ENCODE results near the gene HES6.

Gene HES6

DNA sequence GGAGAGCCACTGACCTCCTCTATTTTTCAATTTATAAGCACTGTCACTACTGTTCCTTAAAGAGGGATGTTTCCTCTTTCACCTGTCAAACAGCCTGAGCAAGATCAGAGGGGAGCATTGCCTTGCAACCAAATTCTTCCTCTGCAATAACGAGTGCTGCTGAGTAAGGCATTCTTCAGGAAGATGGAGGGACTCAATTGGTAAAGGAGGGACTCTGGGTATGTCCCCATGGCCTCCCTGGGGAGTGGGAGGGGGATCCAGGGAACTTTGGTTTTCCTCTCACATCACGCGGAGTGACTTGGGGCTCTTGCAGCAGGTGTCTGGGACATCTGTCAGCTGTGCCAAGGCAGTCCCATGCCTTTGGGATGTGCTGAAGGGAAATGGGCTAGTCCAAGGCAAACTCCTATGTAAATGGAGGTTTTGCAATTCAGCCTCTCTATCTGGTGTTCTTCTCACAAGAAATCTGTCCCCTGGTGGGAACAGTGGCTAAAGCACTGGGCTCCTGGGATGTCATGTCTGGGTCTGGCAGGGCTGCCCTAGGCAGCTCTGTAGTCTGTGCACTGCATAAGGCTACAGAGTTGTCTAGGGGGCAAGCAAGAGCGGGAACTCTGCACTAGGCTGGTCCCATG, 14.4 kb upstream of the HES6 start:
- no peak for DNase-seq (ENCODE audit: low read depth in 2 of 2)

DNA sequence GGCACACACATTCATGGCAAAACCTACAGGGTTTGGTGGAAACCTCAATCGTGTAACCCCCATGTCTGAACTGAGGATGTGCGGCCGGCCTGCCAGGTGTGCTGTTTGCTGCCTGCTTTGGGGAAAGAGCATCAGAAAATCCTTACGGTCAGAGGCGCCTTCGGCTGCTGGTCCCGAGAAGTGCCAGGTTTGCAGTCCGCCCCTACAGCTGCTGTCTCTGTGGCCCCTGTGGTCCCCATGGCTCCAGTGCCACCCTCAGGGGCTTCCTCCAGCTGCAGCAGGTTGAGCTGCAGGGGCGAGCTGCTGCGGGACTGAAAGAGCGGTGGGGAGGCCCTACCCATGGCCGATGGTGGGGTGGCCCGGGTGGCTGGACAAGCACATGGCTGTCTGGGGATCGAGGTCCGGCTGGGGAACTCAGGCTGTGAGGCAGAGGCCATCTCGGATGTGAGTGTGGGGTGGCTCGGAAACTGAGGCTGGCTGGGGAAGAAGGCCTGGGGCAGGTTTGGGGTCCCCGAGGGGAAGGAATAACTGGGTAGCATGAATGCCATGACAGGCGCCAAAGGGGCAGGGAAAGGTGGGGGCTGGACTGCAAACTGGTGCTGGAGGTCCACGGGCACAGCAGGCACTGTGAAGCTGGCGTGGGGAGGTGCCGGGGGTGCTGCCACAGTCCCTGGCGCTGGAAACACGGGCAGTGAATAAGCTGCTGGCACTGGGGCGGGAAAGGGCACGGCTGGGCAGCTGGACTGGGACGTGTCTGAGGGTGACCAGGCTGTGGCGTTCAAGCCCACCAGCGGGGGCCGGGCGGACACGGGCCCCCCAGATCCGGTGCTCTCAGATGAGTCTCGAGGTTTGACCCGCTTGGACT, 13.2 kb upstream of the HES6 start:
- DNase-seq (ENCODE audit: low read depth in 2 of 2), result no peak

DNA sequence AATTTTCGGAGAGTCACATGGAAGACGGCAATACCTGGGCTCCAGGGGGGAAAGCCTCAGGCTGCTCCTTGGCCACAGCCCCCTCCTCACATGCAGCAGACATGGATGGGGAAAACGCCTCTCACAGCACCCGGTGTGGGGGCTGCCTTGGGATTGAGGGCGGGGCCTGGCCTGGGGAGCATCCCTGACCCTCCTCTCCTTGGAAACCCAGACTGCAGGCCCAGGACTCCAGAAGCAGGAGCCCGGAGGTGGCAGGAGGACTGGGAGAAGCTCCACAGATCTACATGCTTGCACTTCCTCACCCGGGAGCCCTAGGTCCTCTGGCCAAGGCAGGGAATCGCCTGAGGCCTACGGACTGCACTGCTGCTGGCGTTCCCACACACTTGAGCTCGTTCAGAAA, 12.1 kb upstream of the HES6 start:
- no peak for DNase-seq (ENCODE audit: low read depth in 2 of 2)

- no peak for DNase-seq (ENCODE audit: low read depth in 2 of 2)
These were observed 11.5 kb upstream of the HES6 start for GRCh38 chr2:238251331-238251730.

DNA sequence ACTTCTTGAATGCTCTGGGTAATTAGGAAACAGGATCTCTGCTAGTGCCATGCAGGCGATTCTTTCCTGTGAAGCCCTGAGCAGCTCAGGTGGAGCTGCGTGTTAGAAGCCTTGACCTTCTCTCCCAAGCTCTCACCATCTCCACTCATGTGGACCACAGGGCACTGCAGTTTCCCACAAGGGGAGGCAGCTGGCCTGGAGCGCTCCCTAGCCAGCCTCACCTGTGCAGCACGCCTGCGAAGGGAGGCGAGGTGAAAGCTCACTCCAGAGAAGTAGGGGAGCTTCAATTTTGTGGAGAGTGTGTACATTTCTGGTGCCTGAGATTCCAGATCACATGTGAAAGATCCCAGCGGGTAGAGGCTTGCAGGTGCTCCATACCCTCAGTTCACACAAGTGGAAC, 11.1 kb upstream of the HES6 start:
- no peak for DNase-seq (ENCODE audit: low read depth in 2 of 2)

DNA sequence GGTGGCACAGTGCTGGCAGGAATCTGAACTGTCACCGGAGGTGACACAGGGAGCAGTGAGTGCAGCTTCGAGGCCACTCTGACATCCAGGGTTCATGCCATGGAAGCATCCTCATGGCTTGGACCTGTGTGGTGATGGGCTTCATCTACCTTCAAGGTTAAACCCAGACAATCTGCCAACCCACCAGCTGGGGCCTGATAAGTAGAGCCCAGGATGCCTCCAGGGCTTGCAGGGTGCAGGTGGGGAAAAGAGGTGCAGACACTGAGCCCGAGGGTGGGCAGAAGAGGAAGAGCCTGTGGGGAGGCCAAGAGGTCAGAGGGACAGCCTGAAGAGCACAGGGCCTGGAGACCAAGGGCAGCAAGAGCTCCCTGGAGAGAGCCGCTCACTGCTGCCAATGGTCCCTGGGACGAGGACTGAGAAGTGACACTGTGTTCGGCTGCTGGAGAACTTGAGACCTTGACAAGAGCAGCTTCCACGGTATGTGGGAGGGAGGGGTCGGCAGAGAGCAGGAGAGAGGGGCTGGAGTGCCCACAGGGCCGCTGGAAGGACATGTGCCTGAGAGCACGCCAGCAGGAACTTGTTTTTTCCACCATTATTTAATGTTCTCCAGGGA, 8.1 kb upstream of the HES6 start:
- DNase-seq (ENCODE audit: low read depth in 2 of 2), result no peak

DNA sequence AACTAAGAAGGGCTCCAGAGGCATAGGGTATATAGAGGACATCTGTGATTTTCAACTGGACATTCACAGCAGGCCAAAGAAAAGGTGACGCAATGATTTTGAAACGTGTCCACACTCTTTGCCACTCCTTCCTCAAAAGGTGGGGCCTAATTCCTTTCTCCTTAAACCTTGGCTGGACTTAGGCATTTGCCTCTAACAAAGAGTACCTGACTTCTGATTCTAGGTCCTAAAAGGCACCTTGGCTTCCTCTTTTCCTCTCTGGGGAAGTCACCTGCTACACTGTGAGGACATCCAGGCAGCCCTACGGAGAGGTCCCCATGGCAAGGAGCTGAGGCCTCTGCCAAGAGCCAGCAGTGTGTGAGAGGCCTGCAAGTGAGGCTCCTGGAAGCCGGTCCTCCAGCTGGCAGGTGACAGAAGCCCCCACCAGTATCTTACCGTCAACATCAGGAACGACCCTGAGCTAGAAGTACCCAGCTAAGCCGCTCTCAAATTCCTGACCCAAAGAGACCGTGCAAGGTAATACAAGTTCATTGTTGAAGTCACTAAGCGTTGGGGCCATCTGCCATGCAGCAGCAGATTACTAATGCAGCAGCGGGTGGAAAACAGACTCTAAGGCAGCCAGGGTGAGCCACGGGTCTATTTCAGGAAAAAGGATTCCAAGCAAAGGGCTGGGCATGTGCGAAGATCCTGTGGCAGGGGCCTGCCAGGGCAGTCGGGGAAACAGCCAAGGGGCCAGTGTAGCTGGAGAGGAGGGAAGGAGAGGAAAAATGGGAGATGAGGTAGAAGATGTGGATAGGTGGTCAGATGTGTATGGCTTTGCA, 7.4 kb upstream of the HES6 start:
- no peak for DNase-seq (ENCODE audit: low read depth in 2 of 2)

GRCh38 chr2:238244151-238244550, 4.3 kb upstream of the HES6 start:
- DNase-seq (ENCODE audit: low read depth in 2 of 2), result no peak

GRCh38 chr2:238243496-238244076, 3.7 kb upstream of the HES6 start:
- DNase-seq (ENCODE audit: low read depth in 2 of 2), result no peak

DNA sequence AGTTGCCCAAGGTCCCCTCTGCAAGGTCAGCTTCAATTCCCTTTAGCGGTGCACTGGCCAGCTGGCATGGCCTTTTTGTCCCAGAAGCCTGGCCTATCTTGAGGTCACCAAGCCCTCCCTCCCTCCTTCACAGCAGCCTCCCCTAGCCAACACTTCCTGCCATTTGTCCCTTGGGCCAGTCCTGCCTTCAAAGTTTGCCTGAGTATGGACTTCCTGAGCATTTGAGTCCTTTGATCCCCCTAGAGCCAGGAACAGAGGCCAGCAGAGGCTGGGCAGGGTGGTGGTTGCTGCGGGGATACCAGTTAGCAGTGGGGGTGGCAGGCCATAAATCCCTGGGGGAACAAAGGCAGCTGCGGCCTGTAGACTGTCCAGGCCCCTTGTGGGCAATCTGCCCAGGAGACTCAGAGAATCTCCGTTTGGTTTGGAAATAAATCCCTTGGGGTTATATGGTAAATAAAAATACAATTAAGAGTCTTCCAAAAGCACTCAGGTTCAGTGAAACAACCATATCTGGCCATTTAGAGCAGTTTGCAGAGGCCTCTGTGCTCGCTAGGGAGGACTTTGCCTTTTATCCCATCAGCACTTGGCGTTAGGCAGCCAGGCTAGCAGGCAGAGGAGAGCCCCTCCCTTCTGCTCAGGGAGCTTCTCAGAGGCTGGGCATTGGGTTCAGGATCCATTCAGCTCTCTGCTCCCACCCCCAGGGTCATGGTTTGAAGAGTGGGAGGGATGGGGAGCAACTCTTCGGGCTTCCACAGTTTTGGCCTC, 3.1 kb upstream of the HES6 start:
- no peak for DNase-seq (ENCODE audit: low read depth in 2 of 2)

- DNase-seq (ENCODE audit: low read depth in 2 of 2), result no peak
These were observed 2.1 kb upstream of the HES6 start for GRCh38 chr2:238241970-238242369.

- DNase-seq (ENCODE audit: low read depth in 2 of 2), result no peak
These were observed 1.2 kb upstream of the HES6 start for GRCh38 chr2:238240757-238241711.

GRCh38 chr2:238239543-238239862, 335 bp downstream of the HES6 start:
- DNase-seq (ENCODE audit: low read depth in 2 of 2), result no peak

DNA sequence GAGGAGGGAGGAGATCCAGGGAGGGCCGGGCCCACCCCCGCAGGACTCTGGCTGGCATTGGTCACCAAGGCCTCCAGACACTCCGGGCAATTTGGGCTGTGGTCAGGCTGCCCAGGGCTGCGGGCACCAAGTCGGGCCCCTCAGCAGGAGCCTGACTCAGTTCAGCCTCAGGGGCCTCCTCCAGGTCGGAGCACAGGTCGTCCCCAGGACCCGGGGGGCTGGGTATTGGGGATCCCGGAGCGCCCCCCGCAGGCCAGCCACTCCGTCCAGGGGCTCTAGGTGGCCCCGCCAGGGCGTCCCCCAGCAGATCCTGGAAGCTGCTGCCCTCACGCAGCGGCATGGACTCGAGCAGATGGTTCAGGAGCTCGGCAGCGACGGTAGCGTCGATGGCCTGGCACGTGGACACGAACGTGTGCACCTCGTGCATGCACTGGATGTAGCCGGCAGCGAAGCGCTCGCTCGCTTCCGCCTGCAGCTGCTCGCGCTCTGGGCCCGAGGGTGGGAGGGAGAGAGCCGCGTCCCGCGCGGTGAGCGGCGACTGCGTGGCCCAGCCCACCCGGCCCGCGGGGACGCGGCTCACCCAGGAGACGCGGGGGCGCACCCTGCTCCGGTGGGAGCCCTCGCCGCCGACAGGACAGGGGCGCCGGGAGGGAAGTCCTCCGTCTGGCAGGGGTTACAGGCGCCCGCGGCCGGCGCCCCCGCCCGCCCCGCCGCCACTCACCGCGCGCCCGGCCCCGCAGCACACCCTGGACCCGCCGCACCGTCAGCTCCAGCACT, 884 bp downstream of the HES6 start:
- no peak for DNase-seq (ENCODE audit: low read depth in 2 of 2)

DNA sequence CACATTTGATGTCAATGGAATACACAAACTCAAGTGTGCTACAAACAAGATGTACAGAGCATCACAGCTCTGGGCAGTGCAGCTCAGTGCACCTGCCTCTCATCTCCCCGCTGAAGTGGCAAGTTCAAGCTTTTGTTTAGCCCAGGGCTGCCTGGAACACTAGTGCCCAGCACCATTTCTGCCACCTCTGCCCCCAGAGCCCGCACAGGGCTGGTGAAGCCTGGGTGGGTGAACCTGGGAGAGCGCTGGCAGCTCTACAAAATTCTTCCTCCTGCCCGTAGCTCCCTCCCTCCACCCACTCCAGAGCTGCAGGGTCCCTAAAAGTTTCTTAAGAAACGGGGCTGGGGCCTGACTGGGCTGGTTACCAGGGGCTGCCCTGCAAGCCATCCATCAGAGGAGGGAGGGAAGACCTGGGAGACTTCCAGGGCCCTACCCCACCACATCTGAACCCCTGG, 1.5 kb downstream of the HES6 start:
- no peak for DNase-seq (ENCODE audit: low read depth in 2 of 2)

DNA sequence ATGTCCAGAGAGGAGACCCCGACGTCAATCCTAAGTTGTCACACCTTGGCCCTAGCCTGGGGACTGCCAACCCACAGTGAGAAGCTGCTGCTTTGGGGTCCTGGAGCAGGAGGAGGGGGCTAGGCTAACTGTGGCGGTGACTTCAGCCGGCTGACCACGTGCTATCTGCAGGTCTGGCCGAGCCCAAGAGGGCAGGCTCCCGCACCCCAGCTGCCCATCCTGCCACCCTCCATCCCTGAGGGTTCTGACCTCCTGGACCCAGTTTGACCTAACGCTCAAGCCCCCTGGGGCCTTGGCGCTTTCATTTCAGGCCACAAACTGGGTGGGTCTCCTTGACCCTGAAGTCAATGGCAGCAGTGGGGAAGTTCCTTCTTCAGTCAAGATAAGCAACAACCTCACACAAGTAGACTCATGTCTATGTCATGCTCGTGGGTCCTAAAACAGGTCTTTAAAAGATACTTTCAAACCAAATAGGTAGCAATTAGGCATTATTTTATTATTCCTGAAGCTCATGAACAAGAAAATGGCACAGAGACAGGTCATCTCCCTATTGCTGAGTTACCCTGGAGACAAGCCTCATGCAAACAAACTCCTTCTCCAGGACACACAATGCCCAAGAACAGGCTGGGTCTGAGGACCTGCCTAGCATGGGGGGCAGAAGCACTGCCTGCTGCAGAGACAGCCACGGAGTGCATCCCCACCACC, 2.3 kb downstream of the HES6 start:
- DNase-seq (ENCODE audit: low read depth in 2 of 2), result no peak

DNA sequence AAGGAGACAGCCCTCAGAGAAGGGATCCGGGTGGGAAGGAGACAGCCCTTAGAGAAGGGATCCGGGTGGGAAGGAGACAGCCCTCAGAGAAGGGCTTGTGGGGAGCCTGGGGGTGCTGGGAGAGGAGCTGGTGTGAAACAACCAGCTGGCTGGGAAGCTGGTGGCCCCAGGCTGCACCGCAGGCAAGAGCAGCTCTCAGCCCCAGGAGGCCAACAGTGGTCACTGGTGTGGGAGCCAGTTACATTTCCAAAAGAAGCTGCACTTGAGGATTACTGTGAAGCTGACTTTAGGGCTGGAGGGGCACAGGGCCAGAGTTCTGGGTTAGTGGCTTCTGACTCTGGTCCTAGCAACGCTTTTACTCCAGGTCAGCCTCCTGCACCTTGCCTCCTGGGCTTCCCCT, 3.3 kb downstream of the HES6 start:
- DNase-seq (ENCODE audit: low read depth in 2 of 2), result no peak

- no peak for DNase-seq (ENCODE audit: low read depth in 2 of 2)
These were observed 4.0 kb downstream of the HES6 start for GRCh38 chr2:238235856-238236255.

DNA sequence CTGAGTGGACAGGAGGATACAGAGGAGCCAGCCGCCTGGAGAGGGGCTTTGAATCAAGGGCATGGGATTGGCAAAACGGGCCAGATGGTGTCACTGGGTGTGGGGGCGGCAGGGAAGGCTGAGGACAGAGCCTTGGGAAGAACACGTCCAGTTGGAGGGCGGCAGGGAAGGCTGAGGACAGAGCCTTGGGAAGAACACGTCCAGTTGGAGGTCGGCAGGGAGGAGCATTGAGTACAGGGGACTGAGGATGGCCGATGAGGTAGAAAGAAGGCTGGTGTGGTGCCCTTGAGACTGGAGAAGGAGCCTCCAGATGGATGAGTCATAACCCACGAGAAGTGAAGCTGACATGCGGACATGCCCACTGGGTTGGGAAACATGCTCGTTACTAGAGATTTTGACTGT, 4.5 kb downstream of the HES6 start:
- no peak for DNase-seq (ENCODE audit: low read depth in 2 of 2)
